Liver (tissue), 9 donors: ENCODE data around the gene DIP2C. TPM values are rescaled to one million over a fixed set of nuclear protein-coding genes. Genes with fewer than 3 reads are reported as not detected.

ENCODE experiments used
- DNase-seq: peaks from one replicate; pipeline ENCODE4 v3.0.0-alpha.2; 2017; ENCODE audit warnings: low spot score
- H3K27ac ChIP-seq, 2 donors: one replicate each; pipeline ENCODE4 v1.7.0; 2013; ENCODE audit warnings: inconsistent platforms in 2 of 2, low read length in 2 of 2, control low read depth in 1 of 2, low read depth in 1 of 2, mild to moderate bottlenecking in 1 of 2
- H3K27me3 ChIP-seq, 4 donors: one replicate each; pipeline versions ENCODE4 v1.6.1 to v1.7.0; 2013; ENCODE audit warnings: low read length in 3 of 4, inconsistent platforms in 1 of 4, mild to moderate bottlenecking in 1 of 4, moderate library complexity in 1 of 4; ENCODE audit not compliant: control insufficient read depth in 4 of 4, insufficient read depth in 4 of 4
- H3K36me3 ChIP-seq, 4 donors: one replicate each; pipeline versions ENCODE4 v1.6.1 to v1.7.0; 2013; ENCODE audit warnings: low read length in 3 of 4, mild to moderate bottlenecking in 3 of 4, low read depth in 1 of 4, moderate library complexity in 1 of 4; ENCODE audit not compliant: control insufficient read depth in 4 of 4, insufficient read depth in 3 of 4
- H3K4me1 ChIP-seq, 4 donors: one replicate each; pipeline versions ENCODE4 v1.6.1 to v1.7.0; 2013; ENCODE audit warnings: low read length in 3 of 4, mild to moderate bottlenecking in 3 of 4, moderate library complexity in 1 of 4; ENCODE audit not compliant: control insufficient read depth in 4 of 4, insufficient read depth in 4 of 4
- H3K4me3 ChIP-seq, 3 donors: one replicate each; pipeline versions ENCODE4 v1.6.1 to v1.7.0; 2013; ENCODE audit warnings: low read length in 3 of 3, control low read depth in 1 of 3, low read depth in 1 of 3, mild to moderate bottlenecking in 1 of 3
- H3K9ac ChIP-seq, 2 donors: one replicate each; pipeline ENCODE4 v1.7.0; 2013; ENCODE audit warnings: low read length in 2 of 2, mild to moderate bottlenecking in 2 of 2, moderate library complexity in 2 of 2, control low read depth in 1 of 2, low read depth in 1 of 2
- H3K9me3 ChIP-seq, 4 donors: one replicate each; pipeline versions ENCODE4 v1.6.1 to v1.7.0; 2013; ENCODE audit warnings: low read length in 3 of 4; ENCODE audit not compliant: control insufficient read depth in 4 of 4
- ATF3 ChIP-seq: IDR thresholded peaks from 2 replicates; pipeline ENCODE4 v1.6.1; 2016; ENCODE audit warnings: antibody characterized with exemption
- EGR1 ChIP-seq, 2 donors: IDR thresholded peaks; 2 replicates each; pipeline ENCODE4 v1.6.1; 2016 to 2018; ENCODE audit warnings: antibody characterized with exemption in 2 of 2, low read depth in 2 of 2
- FOXA1 ChIP-seq: IDR thresholded peaks from 2 replicates; pipeline ENCODE4 v1.6.1; 2016; ENCODE audit warnings: antibody characterized with exemption
- FOXA2 ChIP-seq: IDR thresholded peaks from 2 replicates; pipeline ENCODE4 v1.6.1; 2016; ENCODE audit warnings: antibody characterized with exemption
- GABPA ChIP-seq, 2 donors: IDR thresholded peaks in 1 of 2; conservative IDR thresholded peaks in 1 of 2; 2 replicates each; pipeline ENCODE4 v1.6.1; 2016; ENCODE audit warnings: antibody characterized with exemption in 2 of 2, mild to moderate bottlenecking in 1 of 2, moderate library complexity in 1 of 2
- HNF4A ChIP-seq, 2 donors: conservative IDR thresholded peaks; 2 replicates each; pipeline ENCODE4 v1.6.1; 2016; ENCODE audit warnings: antibody characterized with exemption in 2 of 2, mild to moderate bottlenecking in 2 of 2
- HNF4G ChIP-seq: IDR thresholded peaks from 2 replicates; pipeline ENCODE4 v1.6.1; 2016; ENCODE audit warnings: antibody characterized with exemption
- JUND ChIP-seq, 2 donors: IDR thresholded peaks; 2 replicates each; pipeline ENCODE4 v1.6.1; 2016; ENCODE audit warnings: antibody characterized with exemption in 2 of 2
- MAX ChIP-seq: IDR thresholded peaks from 2 replicates; pipeline ENCODE4 v1.6.1; 2016; ENCODE audit warnings: antibody characterized with exemption
- NR2F2 ChIP-seq: IDR thresholded peaks from 2 replicates; pipeline ENCODE4 v1.6.1; 2016; ENCODE audit warnings: antibody characterized with exemption
- RAD21 ChIP-seq, 2 donors: IDR thresholded peaks; 2 replicates each; pipeline ENCODE4 v1.6.1; 2016; ENCODE audit warnings: antibody characterized with exemption in 2 of 2, mild to moderate bottlenecking in 2 of 2
- REST ChIP-seq: IDR thresholded peaks from 2 replicates; pipeline ENCODE4 v1.6.1; 2016; ENCODE audit warnings: antibody characterized with exemption, mild to moderate bottlenecking
- RXRA ChIP-seq, 2 donors: IDR thresholded peaks; 2 replicates each; pipeline ENCODE4 v1.6.1; 2017 to 2018; ENCODE audit warnings: antibody characterized with exemption in 2 of 2, mild to moderate bottlenecking in 1 of 2
- SP1 ChIP-seq: IDR thresholded peaks from 2 replicates; pipeline ENCODE4 v1.6.1; 2018; ENCODE audit warnings: antibody characterized with exemption, mild to moderate bottlenecking
- TAF1 ChIP-seq: conservative IDR thresholded peaks from 2 replicates; pipeline ENCODE4 v1.6.1; 2016; ENCODE audit warnings: antibody characterized with exemption, mild to moderate bottlenecking
- YY1 ChIP-seq: IDR thresholded peaks from 2 replicates; pipeline ENCODE4 v1.6.1; 2016; ENCODE audit warnings: antibody characterized with exemption, mild to moderate bottlenecking
- WGBS: extraction: QIAGEN DNeasy Blood & Tissue Kit; methylation state at CpG from one replicate; pipeline ENCODE4 v1.1.7; 2013; 5-methylcytosine and 5-hydroxymethylcytosine counted together
- polyA plus RNA-seq, 2 donors: library from polyadenylated mRNA; stranded (reverse) in 1 of 2; unstranded in 1 of 2; fragments of 200-250 nt in 1 of 2; fragments of >200 nt in 1 of 2; fragmentation: Nextera tagmentation in 1 of 2; extraction: Ambion mirVana in 1 of 2; gene quantifications; one replicate each; pipeline versions ENCODE4 v1.2.1 to v1.2.3, GENCODE V29; 2013 to 2015
- total RNA-seq, 2 donors: library from RNA; depleted of rRNA; stranded (reverse); fragments of >200 nt; gene quantifications; one replicate each; pipeline ENCODE4 v1.2.3, GENCODE V29; 2014
- TF ChIP-seq, protein P1 (sequence below): IDR thresholded peaks from 2 replicates; pipeline ENCODE4 v1.6.1; 2016; ENCODE audit warnings: antibody characterized with exemption
- TF ChIP-seq, protein P2 (sequence below): fragments of 150-350 bp; IDR thresholded peaks from 2 replicates; pipeline ENCODE4 v1.5.1; 2017; ENCODE audit warnings: improper control_type of control experiment, low read depth, low read length; ENCODE audit not compliant: missing input control
- donor health status: healthy.
- donor health status: healthy.
- donor health status: healthy.
- donor health status: healthy.
- donor health status: healthy.

DIP2C gene
- total and polyA plus RNA-seq, 4 donors: 4.2 to 12.2 (median 5.7) TPM

GRCh38 chr10:329361-330099, 359.9 kb downstream of the DIP2C start:
- H3K4me3 ChIP-seq: peak overlapping the region; percentile 39 to 59 (median 59)
- no peaks in the 10 kb centered on the region for H3K27me3 ChIP-seq
- TF ChIP-seq HNF4A (conservative IDR thresholded peaks at IDR 0.05) (peak; percentile 94), GABPA (IDR thresholded peaks at IDR 0.05 in 1 of 2, conservative IDR thresholded peaks at IDR 0.05 in 1 of 2) (no peak), JUND (IDR thresholded peaks at IDR 0.05) (peak; percentile 43 to 71), RXRA (IDR thresholded peaks at IDR 0.05) (peak; percentile 53 to 61), ATF3 (no peak), SP1 (peak; percentile 83), RAD21 (IDR thresholded peaks at IDR 0.05) (peak; percentile 53 to 67), FOXA2 (peak; percentile 6), REST (peak; percentile 73), YY1 (peak; percentile 64), EGR1 (IDR thresholded peaks at IDR 0.05; ENCODE audit: low read depth in 2 of 2) (no peak), HNF4G (peak; percentile 95), MAX (peak; percentile 32), TAF1 (peak; percentile 69), FOXA1 (no peak), NR2F2 (no peak)
- TF ChIP-seq, protein P1, sequence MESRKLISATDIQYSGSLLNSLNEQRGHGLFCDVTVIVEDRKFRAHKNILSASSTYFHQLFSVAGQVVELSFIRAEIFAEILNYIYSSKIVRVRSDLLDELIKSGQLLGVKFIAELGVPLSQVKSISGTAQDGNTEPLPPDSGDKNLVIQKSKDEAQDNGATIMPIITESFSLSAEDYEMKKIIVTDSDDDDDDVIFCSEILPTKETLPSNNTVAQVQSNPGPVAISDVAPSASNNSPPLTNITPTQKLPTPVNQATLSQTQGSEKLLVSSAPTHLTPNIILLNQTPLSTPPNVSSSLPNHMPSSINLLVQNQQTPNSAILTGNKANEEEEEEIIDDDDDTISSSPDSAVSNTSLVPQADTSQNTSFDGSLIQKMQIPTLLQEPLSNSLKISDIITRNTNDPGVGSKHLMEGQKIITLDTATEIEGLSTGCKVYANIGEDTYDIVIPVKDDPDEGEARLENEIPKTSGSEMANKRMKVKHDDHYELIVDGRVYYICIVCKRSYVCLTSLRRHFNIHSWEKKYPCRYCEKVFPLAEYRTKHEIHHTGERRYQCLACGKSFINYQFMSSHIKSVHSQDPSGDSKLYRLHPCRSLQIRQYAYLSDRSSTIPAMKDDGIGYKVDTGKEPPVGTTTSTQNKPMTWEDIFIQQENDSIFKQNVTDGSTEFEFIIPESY: no peak
- TF ChIP-seq, protein P2, sequence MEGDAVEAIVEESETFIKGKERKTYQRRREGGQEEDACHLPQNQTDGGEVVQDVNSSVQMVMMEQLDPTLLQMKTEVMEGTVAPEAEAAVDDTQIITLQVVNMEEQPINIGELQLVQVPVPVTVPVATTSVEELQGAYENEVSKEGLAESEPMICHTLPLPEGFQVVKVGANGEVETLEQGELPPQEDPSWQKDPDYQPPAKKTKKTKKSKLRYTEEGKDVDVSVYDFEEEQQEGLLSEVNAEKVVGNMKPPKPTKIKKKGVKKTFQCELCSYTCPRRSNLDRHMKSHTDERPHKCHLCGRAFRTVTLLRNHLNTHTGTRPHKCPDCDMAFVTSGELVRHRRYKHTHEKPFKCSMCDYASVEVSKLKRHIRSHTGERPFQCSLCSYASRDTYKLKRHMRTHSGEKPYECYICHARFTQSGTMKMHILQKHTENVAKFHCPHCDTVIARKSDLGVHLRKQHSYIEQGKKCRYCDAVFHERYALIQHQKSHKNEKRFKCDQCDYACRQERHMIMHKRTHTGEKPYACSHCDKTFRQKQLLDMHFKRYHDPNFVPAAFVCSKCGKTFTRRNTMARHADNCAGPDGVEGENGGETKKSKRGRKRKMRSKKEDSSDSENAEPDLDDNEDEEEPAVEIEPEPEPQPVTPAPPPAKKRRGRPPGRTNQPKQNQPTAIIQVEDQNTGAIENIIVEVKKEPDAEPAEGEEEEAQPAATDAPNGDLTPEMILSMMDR: peak; percentile 11
- 22% methylated on average over 15 of the region's 15 CpGs for WGBS
- peaks cover 2 to 17% (median 12%) of the 10 kb centered on the region in 4 donors for H3K36me3 ChIP-seq
- peak overlapping the region; percentile 35 to 72 for H3K9ac ChIP-seq
- no peaks in the 10 kb centered on the region for H3K9me3 ChIP-seq
- peaks cover 0 to 12% (median 5%) of the 10 kb centered on the region in 4 donors for H3K4me1 ChIP-seq
- peak; percentile 44 for DNase-seq
- peak overlapping the region; percentile 70 to 73 for H3K27ac ChIP-seq
